Measurements from ENCODE around the gene TLL1. TPM values are rescaled to one million over a fixed set of nuclear protein-coding genes. Genes with fewer than 3 reads are reported as not detected.

The TLL1 gene
- total RNA-seq, 1 experiment from 2014 or later: 0.37 TPM

- H3K4me3 ChIP-seq (replicated peaks in 1 of 2; ENCODE audit: low read depth in 1 of 2, low read length in 2 of 2): no peak overlapping the region
- no peaks in the 10 kb centered on the region for H3K36me3 ChIP-seq (ENCODE audit: control insufficient read depth in 1 of 2, insufficient read depth in 2 of 2, low read length in 2 of 2)
- no TSS peak for BruUV-seq (replicated peaks)
- DNase-seq (ENCODE audit: low read depth, low spot score) (no peak), ATAC-seq (no peak)
- no peak for TF ChIP-seq JUND (IDR thresholded peaks at IDR 0.05)
- no peak for TF ChIP-seq EGR1 (IDR thresholded peaks at IDR 0.05; ENCODE audit: low read depth)
- TF ChIP-seq EZH2phosphoT487 (IDR thresholded peaks at IDR 0.05; ENCODE audit: borderline replicate concordance): no peak
- no peak for TF ChIP-seq CEBPB (IDR thresholded peaks at IDR 0.05; ENCODE audit: low read depth)
- no peak for TF ChIP-seq ELF1 (IDR thresholded peaks at IDR 0.05; ENCODE audit: borderline replicate concordance, low read depth)
- TF ChIP-seq, protein P1, sequence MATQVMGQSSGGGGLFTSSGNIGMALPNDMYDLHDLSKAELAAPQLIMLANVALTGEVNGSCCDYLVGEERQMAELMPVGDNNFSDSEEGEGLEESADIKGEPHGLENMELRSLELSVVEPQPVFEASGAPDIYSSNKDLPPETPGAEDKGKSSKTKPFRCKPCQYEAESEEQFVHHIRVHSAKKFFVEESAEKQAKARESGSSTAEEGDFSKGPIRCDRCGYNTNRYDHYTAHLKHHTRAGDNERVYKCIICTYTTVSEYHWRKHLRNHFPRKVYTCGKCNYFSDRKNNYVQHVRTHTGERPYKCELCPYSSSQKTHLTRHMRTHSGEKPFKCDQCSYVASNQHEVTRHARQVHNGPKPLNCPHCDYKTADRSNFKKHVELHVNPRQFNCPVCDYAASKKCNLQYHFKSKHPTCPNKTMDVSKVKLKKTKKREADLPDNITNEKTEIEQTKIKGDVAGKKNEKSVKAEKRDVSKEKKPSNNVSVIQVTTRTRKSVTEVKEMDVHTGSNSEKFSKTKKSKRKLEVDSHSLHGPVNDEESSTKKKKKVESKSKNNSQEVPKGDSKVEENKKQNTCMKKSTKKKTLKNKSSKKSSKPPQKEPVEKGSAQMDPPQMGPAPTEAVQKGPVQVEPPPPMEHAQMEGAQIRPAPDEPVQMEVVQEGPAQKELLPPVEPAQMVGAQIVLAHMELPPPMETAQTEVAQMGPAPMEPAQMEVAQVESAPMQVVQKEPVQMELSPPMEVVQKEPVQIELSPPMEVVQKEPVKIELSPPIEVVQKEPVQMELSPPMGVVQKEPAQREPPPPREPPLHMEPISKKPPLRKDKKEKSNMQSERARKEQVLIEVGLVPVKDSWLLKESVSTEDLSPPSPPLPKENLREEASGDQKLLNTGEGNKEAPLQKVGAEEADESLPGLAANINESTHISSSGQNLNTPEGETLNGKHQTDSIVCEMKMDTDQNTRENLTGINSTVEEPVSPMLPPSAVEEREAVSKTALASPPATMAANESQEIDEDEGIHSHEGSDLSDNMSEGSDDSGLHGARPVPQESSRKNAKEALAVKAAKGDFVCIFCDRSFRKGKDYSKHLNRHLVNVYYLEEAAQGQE (IDR thresholded peaks at IDR 0.05; ENCODE audit: low read depth): no peak
- no peak for TF ChIP-seq POLR2A (IDR thresholded peaks at IDR 0.05; ENCODE audit: borderline replicate concordance, extremely low read depth, insufficient read depth, insufficient read length)
- TF ChIP-seq EZH2 (IDR thresholded peaks at IDR 0.05): no peak
- TF ChIP-seq SIN3A (IDR thresholded peaks at IDR 0.05; ENCODE audit: low read depth): no peak
- TF ChIP-seq, protein P2, sequence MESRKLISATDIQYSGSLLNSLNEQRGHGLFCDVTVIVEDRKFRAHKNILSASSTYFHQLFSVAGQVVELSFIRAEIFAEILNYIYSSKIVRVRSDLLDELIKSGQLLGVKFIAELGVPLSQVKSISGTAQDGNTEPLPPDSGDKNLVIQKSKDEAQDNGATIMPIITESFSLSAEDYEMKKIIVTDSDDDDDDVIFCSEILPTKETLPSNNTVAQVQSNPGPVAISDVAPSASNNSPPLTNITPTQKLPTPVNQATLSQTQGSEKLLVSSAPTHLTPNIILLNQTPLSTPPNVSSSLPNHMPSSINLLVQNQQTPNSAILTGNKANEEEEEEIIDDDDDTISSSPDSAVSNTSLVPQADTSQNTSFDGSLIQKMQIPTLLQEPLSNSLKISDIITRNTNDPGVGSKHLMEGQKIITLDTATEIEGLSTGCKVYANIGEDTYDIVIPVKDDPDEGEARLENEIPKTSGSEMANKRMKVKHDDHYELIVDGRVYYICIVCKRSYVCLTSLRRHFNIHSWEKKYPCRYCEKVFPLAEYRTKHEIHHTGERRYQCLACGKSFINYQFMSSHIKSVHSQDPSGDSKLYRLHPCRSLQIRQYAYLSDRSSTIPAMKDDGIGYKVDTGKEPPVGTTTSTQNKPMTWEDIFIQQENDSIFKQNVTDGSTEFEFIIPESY (IDR thresholded peaks at IDR 0.05; ENCODE audit: extremely low read depth, insufficient replicate concordance, low read length): no peak
- intact Hi-C loops (cut with micrococcal nuclease): no loop called here
- no peak overlapping the region for H2AFZ ChIP-seq (ENCODE audit: low read depth, low read length, poor library complexity, severe bottlenecking)
- H3K4me2 ChIP-seq (ENCODE audit: low read length): no peak overlapping the region
- CTCF ChIA-PET: no interaction called here
- no peaks in the 10 kb centered on the region for H3K4me1 ChIP-seq (ENCODE audit: control insufficient read depth in 1 of 2, insufficient read depth in 2 of 2, low read length in 2 of 2)
- H3K79me2 ChIP-seq (ENCODE audit: insufficient read depth, low read length): no peaks in the 10 kb centered on the region
- H3K9me2 ChIP-seq (ENCODE audit: insufficient read depth): no peaks in the 10 kb centered on the region
- H3K9me3 ChIP-seq (ENCODE audit: control insufficient read depth in 1 of 2, insufficient read depth in 1 of 2, low read depth in 1 of 2, low read length in 2 of 2): no peaks in the 10 kb centered on the region
- H3K27me3 ChIP-seq (ENCODE audit: insufficient read depth, low read length): no peaks in the 10 kb centered on the region
- no peak overlapping the region for H3K27ac ChIP-seq (ENCODE audit: low read depth, low read length)
- no peaks in the 10 kb centered on the region for H4K20me1 ChIP-seq (ENCODE audit: insufficient read depth)
- RAD21 ChIA-PET (ENCODE audit: low non-redundant PET in 1 of 2, low total read pairs in 2 of 2, uncharacterized antibody in 2 of 2, unreplicated experiment in 2 of 2): no interaction called here
- H3K9ac ChIP-seq (ENCODE audit: low read length): no peak overlapping the region
- POLR2A ChIA-PET: no interaction called here
These were observed 28.9 kb upstream of the TLL1 start for GRCh38 chr4:165844161-165844560.

All from HCT116 (cell line).